Measurements from ENCODE around the gene COX20. TPM values are rescaled to one million over a fixed set of nuclear protein-coding genes. Genes with fewer than 3 reads are reported as not detected.
"Not testable (repeated sequence)": the region's sequence is repeated elsewhere in the genome, so short reads cannot be mapped to it uniquely, and the experiment has no call there.

Gene COX20
- total and polyA plus RNA-seq, 9 donors, result 24.6 to 54.5 (median 46.3) TPM

GRCh38 chr1:244815600-244816099 lies 19.8 kb upstream of the COX20 start:
- H3K9me3 ChIP-seq (replicated peaks; ENCODE audit: control insufficient read depth, low read depth, low read length), result no peaks in the 10 kb centered on the region
- DNase-seq, result no peak
- 38% methylated on average over 11 of the region's 15 CpGs for WGBS (ENCODE audit: insufficient coverage)

GRCh38 chr1:244817415-244817894 lies 18.0 kb upstream of the COX20 start:
- no peak overlapping the region for H3K4me3 ChIP-seq (ENCODE audit: low read length)
- no peaks in the 10 kb centered on the region for H3K4me1 ChIP-seq (ENCODE audit: control insufficient read depth, insufficient read depth, low read length)
- 83% methylated on average over 5 of the region's 12 CpGs for WGBS (ENCODE audit: insufficient coverage)

More at GRCh38 chr1:244815600-244816099, 19.8 kb upstream of the COX20 start:
- Histone ChIP-seq H3K27me3 (ENCODE audit: control insufficient read depth, insufficient read depth, low read length) (no peaks in the 10 kb centered on the region), H3K27ac (ENCODE audit: low read length) (no peak overlapping the region), H3K4me3 (ENCODE audit: low read length) (no peak overlapping the region), H3K4me1 (ENCODE audit: control insufficient read depth, insufficient read depth, low read length) (no peaks in the 10 kb centered on the region), H3K36me3 (ENCODE audit: control insufficient read depth, insufficient read depth, low read length) (no peaks in the 10 kb centered on the region)

DNA sequence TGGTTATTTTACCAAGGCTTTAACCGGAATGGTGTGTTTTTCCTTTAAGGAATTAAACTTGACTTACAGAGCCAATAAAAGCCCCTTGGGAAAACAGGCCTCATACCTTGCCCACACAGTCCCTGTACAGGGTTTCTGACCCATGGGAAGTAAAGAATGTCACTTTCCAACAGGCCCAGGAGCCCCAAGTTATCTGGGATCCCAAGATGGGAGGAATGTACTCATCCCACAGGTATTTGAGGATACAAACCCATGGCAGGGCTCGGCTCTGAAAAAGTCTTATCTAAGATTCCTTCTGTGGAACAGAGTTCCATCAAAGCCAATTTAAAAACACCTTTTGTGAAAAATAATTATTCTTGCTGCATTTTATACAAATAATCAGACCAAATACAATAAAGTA lies 15.3 kb upstream of the COX20 start:
- H3K4me3 ChIP-seq (ENCODE audit: low read length), result no peak overlapping the region
- DNase-seq, result no peak
- H3K27me3 ChIP-seq (ENCODE audit: control insufficient read depth, insufficient read depth, low read length), result no peaks in the 10 kb centered on the region
- WGBS (ENCODE audit: insufficient coverage), result no CpG with 5 or more reads among the region's 2 CpGs
- H3K36me3 ChIP-seq (ENCODE audit: control insufficient read depth, insufficient read depth, low read length), result no peaks in the 10 kb centered on the region
- no peak overlapping the region for H3K27ac ChIP-seq (ENCODE audit: low read length)
- H3K4me1 ChIP-seq (ENCODE audit: control insufficient read depth, insufficient read depth, low read length), result no peaks in the 10 kb centered on the region
- no peaks in the 10 kb centered on the region for H3K9me3 ChIP-seq (replicated peaks; ENCODE audit: control insufficient read depth, low read depth, low read length)

More at GRCh38 chr1:244817415-244817894, 18.0 kb upstream of the COX20 start:
- no peak for DNase-seq
- H3K27ac ChIP-seq (ENCODE audit: low read length), result no peak overlapping the region
- no peaks in the 10 kb centered on the region for H3K27me3 ChIP-seq (ENCODE audit: control insufficient read depth, insufficient read depth, low read length)
- H3K36me3 ChIP-seq (ENCODE audit: control insufficient read depth, insufficient read depth, low read length), result no peaks in the 10 kb centered on the region
- no peaks in the 10 kb centered on the region for H3K9me3 ChIP-seq (replicated peaks; ENCODE audit: control insufficient read depth, low read depth, low read length)

DNA sequence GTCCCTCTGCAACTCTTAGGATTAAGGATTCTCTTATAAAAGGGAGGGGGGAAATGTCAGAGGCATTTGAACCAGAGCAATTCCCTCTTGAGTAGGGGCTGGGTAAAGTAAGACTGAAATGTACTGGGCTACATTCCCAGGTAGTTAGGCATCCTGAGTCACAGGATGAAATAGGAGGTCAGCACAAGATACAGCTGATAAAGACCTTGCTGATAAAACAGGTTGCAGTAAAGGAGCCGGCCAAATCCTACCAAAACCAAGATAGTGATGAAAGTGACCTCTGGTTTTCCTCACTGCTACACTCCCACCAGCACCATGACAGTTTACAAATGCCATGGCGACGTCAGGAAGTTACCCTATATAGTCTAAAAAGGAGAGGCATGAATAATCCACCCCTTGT lies 14.3 kb upstream of the COX20 start:
- no CpG with 5 or more reads among the region's 3 CpGs for WGBS (ENCODE audit: insufficient coverage)
- Histone ChIP-seq H3K36me3 (ENCODE audit: control insufficient read depth, insufficient read depth, low read length) (no peaks in the 10 kb centered on the region), H3K4me1 (ENCODE audit: control insufficient read depth, insufficient read depth, low read length) (no peaks in the 10 kb centered on the region), H3K4me3 (ENCODE audit: low read length) (no peak overlapping the region), H3K27me3 (ENCODE audit: control insufficient read depth, insufficient read depth, low read length) (no peaks in the 10 kb centered on the region), H3K9me3 (replicated peaks; ENCODE audit: control insufficient read depth, low read depth, low read length) (no peaks in the 10 kb centered on the region), H3K27ac (ENCODE audit: low read length) (no peak overlapping the region)
- no peak for DNase-seq

DNA sequence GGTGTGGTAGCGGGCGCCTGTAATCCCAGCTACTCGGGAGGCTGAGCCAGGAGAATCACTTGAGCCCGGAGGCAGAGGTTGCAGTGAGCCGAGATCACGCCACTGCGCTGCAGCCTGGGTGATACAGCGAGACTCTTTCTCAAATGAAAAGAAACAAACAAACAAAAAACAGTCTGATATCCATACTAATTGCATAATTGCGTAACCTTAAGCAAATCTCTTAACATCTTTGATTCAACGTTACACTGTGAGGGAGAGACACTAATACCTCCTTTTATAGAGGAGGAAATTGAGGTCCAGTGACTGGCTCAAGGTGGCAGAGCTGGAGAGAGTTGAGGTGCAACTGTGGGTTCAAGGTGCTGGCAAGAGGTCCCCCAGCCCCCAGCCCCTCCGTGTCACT lies 12.6 kb upstream of the COX20 start:
- DNase-seq, result no peak
- Histone ChIP-seq H3K27me3 (ENCODE audit: control insufficient read depth, insufficient read depth, low read length) (no peaks in the 10 kb centered on the region), H3K4me3 (ENCODE audit: low read length) (no peak overlapping the region), H3K36me3 (ENCODE audit: control insufficient read depth, insufficient read depth, low read length) (no peaks in the 10 kb centered on the region), H3K9me3 (replicated peaks; ENCODE audit: control insufficient read depth, low read depth, low read length) (no peaks in the 10 kb centered on the region), H3K4me1 (ENCODE audit: control insufficient read depth, insufficient read depth, low read length) (no peaks in the 10 kb centered on the region), H3K27ac (ENCODE audit: low read length) (no peak overlapping the region)
- WGBS (ENCODE audit: insufficient coverage), result 97% methylated on average over 5 of the region's 11 CpGs

DNA sequence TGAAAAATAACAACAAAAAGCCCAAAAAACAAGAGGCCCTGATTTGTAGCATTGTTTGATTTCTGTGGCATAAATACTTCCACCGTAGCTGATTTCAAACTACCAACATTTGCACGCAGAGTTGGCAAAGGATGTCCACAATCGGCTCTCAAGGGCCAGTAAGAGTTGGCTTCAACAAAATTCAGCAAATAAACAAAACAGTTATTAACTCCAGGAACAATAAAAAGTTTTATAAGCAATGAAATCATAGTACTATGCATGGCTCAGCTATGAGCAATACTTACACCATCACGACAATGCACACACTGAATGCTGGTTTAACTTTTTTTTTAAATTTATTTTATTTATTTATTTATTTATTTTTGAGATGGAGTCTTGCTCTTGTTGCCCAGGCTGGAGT lies 8.7 kb upstream of the COX20 start:
- H3K9me3 ChIP-seq (replicated peaks; ENCODE audit: control insufficient read depth, low read depth, low read length), result no peaks in the 10 kb centered on the region
- WGBS (ENCODE audit: insufficient coverage), result 80% methylated on average over 1 of the region's 4 CpGs
- H3K27ac ChIP-seq (ENCODE audit: low read length), result no peak overlapping the region
- H3K4me3 ChIP-seq (ENCODE audit: low read length), result no peak overlapping the region
- no peaks in the 10 kb centered on the region for H3K4me1 ChIP-seq (ENCODE audit: control insufficient read depth, insufficient read depth, low read length)
- no peaks in the 10 kb centered on the region for H3K36me3 ChIP-seq (ENCODE audit: control insufficient read depth, insufficient read depth, low read length)
- H3K27me3 ChIP-seq (ENCODE audit: control insufficient read depth, insufficient read depth, low read length), result no peaks in the 10 kb centered on the region
- DNase-seq, result no peak

DNA sequence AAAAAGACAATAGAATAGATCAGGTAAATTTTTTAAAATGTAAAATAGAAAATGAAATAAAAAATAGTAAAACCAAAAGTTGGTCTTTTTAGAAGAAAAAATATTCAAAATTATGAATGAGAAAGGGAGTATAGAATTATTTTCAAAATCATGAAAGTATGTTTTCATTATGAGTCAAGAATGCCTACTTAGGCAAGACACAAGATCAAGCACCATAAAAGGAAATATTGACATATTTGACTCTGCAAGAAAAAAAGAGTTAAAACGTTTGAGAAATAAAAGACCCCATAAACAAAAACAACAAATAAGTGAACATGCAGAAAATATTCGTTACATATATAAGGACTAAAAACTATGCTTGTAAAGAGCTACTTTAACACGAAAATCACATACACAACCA lies 4.8 kb upstream of the COX20 start:
- no peaks in the 10 kb centered on the region for H3K36me3 ChIP-seq (ENCODE audit: control insufficient read depth, insufficient read depth, low read length)
- no peaks in the 10 kb centered on the region for H3K9me3 ChIP-seq (replicated peaks; ENCODE audit: control insufficient read depth, low read depth, low read length)
- no peak for DNase-seq
- no peaks in the 10 kb centered on the region for H3K4me1 ChIP-seq (ENCODE audit: control insufficient read depth, insufficient read depth, low read length)
- no peak overlapping the region for H3K27ac ChIP-seq (ENCODE audit: low read length)
- H3K4me3 ChIP-seq (ENCODE audit: low read length), result no peak overlapping the region
- no CpG with 5 or more reads among the region's 3 CpGs for WGBS (ENCODE audit: insufficient coverage)
- no peaks in the 10 kb centered on the region for H3K27me3 ChIP-seq (ENCODE audit: control insufficient read depth, insufficient read depth, low read length)

DNA sequence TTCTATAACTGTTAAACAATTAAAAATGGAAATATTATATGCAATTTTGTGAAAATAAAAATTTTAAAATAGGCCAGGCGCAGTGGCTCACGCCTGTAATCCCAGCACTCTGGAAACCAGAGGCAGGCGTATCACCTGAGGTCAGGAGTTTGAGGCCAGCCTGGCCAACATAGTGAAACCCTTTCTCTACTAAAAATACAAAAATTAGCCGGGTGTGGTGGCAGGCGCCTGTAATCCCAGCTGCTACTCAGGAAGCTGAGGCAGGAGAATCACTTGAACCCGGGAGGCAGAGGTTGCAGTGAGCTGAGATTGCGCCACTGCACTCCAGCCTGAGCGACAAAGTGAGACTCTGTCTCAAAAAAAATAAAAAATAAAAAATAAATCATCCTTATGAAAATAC lies 2.2 kb upstream of the COX20 start:
- peak overlapping the region; percentile 99 for H3K27ac ChIP-seq (ENCODE audit: low read length)
- not testable (repeated sequence) for DNase-seq; H3K4me1 ChIP-seq (ENCODE audit: control insufficient read depth, insufficient read depth, low read length); H3K9me3 ChIP-seq (replicated peaks; ENCODE audit: control insufficient read depth, low read depth, low read length); H3K36me3 ChIP-seq (ENCODE audit: control insufficient read depth, insufficient read depth, low read length); H3K27me3 ChIP-seq (ENCODE audit: control insufficient read depth, insufficient read depth, low read length)
- H3K4me3 ChIP-seq (ENCODE audit: low read length), result peak overlapping the region; percentile 61
- 72% methylated on average over 3 of the region's 8 CpGs for WGBS (ENCODE audit: insufficient coverage)

- WGBS (ENCODE audit: insufficient coverage), result 0% methylated on average over 9 of the region's 32 CpGs
- H3K27ac ChIP-seq (ENCODE audit: low read length), result peak overlapping the region; percentile 99
- DNase-seq, result peak; percentile 92
- peaks cover 7% of the 10 kb centered on the region for H3K36me3 ChIP-seq (ENCODE audit: control insufficient read depth, insufficient read depth, low read length)
- peak overlapping the region; percentile 61 for H3K4me3 ChIP-seq (ENCODE audit: low read length)
- H3K9me3 ChIP-seq (replicated peaks; ENCODE audit: control insufficient read depth, low read depth, low read length), result no peaks in the 10 kb centered on the region
- peaks cover 5% of the 10 kb centered on the region for H3K4me1 ChIP-seq (ENCODE audit: control insufficient read depth, insufficient read depth, low read length)
- H3K27me3 ChIP-seq (ENCODE audit: control insufficient read depth, insufficient read depth, low read length), result no peaks in the 10 kb centered on the region
Observed at GRCh38 chr1:244833734-244834542, 1.5 kb upstream of the COX20 start.

- H3K27me3 ChIP-seq (ENCODE audit: control insufficient read depth, insufficient read depth, low read length), result no peaks in the 10 kb centered on the region
- peak overlapping the region; percentile 99 for H3K27ac ChIP-seq (ENCODE audit: low read length)
- WGBS (ENCODE audit: insufficient coverage), result 0% methylated on average over 34 of the region's 49 CpGs
- H3K9me3 ChIP-seq (replicated peaks; ENCODE audit: control insufficient read depth, low read depth, low read length), result no peaks in the 10 kb centered on the region
- H3K36me3 ChIP-seq (ENCODE audit: control insufficient read depth, insufficient read depth, low read length), result peaks cover 9% of the 10 kb centered on the region
- peak overlapping the region; percentile 61 for H3K4me3 ChIP-seq (ENCODE audit: low read length)
- peaks cover 5% of the 10 kb centered on the region for H3K4me1 ChIP-seq (ENCODE audit: control insufficient read depth, insufficient read depth, low read length)
- DNase-seq, result peak; percentile 97
Observed at GRCh38 chr1:244834543-244835275, 749 bp upstream of the COX20 start.
